ENCODE results near the gene PRSS23.
"Not testable (repeated sequence)": the region's sequence is repeated elsewhere in the genome, so short reads cannot be mapped to it uniquely, and the experiment has no call there.

DNA sequence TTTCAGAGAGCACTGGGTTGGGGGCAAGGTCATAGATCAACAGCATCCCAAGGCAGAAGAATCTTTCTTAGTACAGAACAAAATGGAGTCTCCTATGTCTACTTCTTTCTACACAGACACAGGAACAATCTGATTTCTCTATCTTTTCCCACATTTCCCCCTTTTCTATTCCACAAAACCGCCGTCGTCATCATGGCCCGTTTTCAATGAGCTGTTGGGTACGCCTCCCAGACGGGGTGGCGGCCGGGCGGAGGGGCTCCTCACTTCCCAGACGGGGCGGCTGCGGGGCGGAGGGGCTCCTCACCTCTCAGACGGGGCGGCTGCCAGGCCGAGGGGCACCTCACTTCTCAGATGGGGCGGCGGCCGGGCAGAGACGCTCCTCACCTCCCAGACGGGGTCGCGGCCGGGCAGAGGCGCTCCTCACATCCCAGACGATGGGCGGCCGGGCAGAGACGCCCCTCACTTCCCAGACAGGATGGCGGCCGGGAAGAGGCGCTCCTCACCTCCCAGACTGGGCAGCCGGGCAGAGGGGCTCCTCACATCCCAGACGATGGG is 29.8 kb upstream of the PRSS23 start:
- TF ChIP-seq, protein P1, sequence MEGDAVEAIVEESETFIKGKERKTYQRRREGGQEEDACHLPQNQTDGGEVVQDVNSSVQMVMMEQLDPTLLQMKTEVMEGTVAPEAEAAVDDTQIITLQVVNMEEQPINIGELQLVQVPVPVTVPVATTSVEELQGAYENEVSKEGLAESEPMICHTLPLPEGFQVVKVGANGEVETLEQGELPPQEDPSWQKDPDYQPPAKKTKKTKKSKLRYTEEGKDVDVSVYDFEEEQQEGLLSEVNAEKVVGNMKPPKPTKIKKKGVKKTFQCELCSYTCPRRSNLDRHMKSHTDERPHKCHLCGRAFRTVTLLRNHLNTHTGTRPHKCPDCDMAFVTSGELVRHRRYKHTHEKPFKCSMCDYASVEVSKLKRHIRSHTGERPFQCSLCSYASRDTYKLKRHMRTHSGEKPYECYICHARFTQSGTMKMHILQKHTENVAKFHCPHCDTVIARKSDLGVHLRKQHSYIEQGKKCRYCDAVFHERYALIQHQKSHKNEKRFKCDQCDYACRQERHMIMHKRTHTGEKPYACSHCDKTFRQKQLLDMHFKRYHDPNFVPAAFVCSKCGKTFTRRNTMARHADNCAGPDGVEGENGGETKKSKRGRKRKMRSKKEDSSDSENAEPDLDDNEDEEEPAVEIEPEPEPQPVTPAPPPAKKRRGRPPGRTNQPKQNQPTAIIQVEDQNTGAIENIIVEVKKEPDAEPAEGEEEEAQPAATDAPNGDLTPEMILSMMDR (IDR thresholded peaks at IDR 0.05) = not testable (repeated sequence)
- not testable (repeated sequence) for TF ChIP-seq REST (IDR thresholded peaks at IDR 0.05; ENCODE audit: insufficient read depth in 1 of 2, low read depth in 2 of 2, low read length in 1 of 2); POLR2AphosphoS5 (IDR thresholded peaks at IDR 0.05; ENCODE audit: low read depth, low read length); TCF7L2 (IDR thresholded peaks at IDR 0.05; ENCODE audit: low read depth, low read length); SIN3A (IDR thresholded peaks at IDR 0.05; ENCODE audit: borderline replicate concordance, insufficient read depth, low read depth, low read length)

Data from Panc1 (cell line).